Measurements from ENCODE around the gene GFAP.

GFAP gene

DNA sequence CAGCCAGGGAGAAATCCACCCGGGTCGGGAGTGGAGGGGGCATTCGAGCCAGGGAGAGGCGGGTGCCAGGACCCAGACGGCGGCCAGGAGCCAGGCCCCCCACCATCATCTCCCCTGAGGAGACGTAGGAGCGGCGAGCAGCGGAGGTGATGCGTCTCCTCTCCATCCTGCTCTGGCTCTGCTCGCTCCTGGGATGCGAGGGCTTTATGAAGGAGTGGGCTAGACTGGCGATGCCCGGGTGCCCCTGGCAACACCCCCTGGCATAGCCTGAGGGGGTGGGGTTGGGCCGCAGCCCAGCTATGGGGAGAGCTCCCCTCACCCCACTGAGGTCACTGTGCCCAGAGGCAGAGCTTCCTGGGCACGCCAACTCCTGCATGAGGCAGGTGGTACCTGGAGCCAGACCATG lies at the start of gene GFAP:
TSS of gene GFAP (minus strand) at position 180 of the 406 bp plus-strand sequence. CDS start at position 166, 14 bp downstream.
- no peak for DNase-seq (ENCODE audit: low read depth)
- TF ChIP-seq, protein P1, sequence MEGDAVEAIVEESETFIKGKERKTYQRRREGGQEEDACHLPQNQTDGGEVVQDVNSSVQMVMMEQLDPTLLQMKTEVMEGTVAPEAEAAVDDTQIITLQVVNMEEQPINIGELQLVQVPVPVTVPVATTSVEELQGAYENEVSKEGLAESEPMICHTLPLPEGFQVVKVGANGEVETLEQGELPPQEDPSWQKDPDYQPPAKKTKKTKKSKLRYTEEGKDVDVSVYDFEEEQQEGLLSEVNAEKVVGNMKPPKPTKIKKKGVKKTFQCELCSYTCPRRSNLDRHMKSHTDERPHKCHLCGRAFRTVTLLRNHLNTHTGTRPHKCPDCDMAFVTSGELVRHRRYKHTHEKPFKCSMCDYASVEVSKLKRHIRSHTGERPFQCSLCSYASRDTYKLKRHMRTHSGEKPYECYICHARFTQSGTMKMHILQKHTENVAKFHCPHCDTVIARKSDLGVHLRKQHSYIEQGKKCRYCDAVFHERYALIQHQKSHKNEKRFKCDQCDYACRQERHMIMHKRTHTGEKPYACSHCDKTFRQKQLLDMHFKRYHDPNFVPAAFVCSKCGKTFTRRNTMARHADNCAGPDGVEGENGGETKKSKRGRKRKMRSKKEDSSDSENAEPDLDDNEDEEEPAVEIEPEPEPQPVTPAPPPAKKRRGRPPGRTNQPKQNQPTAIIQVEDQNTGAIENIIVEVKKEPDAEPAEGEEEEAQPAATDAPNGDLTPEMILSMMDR (IDR thresholded peaks at IDR 0.05; ENCODE audit: insufficient read depth, low read depth, low read length, missing control alignments): no peak
- no peak within 1 kb of the TSS for H3K4me3 ChIP-seq (ENCODE audit: low read length)

DNA sequence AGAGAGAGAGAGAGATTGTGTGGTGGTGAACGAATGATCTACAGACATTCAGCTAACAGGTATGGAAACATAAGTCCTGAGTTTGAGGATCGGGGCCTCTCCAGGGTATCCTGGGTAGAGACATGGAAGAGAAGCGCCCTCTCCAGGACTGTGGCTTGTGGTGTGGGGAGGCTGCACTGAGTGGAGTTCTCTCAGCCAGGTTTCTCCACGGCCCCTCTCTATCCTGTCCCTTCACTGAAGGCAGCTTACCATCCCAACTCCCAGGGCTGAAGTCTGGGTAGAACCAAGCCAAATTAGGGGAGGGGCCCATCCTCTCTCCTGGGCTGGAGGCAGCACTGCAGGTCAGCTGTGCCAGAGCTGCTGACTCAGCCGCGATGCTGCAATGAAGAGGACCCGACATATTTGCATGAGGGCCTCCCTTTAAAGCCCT lies 46.6 kb upstream of the GFAP start:
- no peak for DNase-seq (ENCODE audit: low read depth)
- TF ChIP-seq, protein P1 (IDR thresholded peaks at IDR 0.05; ENCODE audit: insufficient read depth, low read depth, low read length, missing control alignments): no peak
- H3K4me3 ChIP-seq (ENCODE audit: low read length): no peak overlapping the region

DNA sequence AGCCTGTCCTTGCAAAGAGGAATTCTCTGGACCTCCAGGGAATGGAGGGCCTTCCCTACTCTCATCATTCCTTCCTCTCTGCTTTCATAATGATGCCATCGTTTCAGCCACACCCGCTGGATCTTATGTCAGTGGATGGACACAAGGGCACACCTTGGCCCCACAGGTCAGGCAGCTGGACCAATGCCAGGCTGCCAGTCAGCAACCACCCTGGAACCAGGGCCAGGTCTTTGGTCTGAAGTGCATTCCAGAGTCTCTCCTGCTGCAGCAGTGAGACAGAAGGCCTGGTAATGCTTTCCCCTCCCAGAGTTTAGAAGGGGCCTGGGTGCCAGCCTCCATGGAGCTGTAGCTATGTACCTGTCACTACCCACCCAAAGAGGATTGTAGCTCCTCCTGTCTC lies 45.4 kb upstream of the GFAP start:
- H3K4me3 ChIP-seq (ENCODE audit: low read length): no peak overlapping the region
- no peak for DNase-seq (ENCODE audit: low read depth)
- TF ChIP-seq, protein P1 (IDR thresholded peaks at IDR 0.05; ENCODE audit: insufficient read depth, low read depth, low read length, missing control alignments): no peak

DNA sequence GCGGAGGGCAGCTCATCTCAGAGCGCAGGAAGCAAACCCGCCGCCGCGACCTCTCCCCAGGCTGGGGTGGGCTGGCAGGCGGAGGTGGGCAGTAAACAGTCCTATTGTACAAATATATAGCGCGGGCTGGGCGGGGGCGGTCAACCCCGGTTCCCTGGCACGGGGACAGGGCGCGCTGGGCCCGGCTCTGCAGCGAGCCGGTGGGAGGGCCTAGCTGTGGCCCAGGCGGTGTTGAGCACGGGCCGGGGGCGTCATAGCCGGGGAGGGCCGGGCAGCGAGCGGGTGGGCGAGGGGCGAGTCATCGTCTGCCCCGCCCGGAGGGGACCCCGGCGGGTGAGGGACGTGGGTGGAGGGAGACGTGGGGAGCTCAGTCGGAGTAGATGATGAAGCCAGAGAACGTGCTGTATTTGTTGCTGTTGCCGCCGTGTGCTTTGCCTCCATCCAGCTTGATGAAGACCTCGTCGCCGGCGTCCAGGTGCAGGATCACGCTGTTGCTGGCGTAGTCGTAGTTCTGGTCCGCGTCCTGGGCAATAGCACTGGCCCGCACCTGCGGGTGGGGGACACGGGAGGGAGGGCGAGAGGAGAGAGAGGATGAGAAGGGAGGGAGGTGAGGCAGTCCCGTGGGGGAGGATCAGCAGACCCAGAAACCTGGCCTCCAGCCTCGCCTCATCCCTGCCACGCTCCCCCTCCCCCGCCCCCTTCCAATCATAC lies 44.7 kb upstream of the GFAP start:
- DNase-seq (ENCODE audit: low read depth): no peak
- TF ChIP-seq, protein P1 (IDR thresholded peaks at IDR 0.05; ENCODE audit: insufficient read depth, low read depth, low read length, missing control alignments): no peak
- no peak overlapping the region for H3K4me3 ChIP-seq (ENCODE audit: low read length)

DNA sequence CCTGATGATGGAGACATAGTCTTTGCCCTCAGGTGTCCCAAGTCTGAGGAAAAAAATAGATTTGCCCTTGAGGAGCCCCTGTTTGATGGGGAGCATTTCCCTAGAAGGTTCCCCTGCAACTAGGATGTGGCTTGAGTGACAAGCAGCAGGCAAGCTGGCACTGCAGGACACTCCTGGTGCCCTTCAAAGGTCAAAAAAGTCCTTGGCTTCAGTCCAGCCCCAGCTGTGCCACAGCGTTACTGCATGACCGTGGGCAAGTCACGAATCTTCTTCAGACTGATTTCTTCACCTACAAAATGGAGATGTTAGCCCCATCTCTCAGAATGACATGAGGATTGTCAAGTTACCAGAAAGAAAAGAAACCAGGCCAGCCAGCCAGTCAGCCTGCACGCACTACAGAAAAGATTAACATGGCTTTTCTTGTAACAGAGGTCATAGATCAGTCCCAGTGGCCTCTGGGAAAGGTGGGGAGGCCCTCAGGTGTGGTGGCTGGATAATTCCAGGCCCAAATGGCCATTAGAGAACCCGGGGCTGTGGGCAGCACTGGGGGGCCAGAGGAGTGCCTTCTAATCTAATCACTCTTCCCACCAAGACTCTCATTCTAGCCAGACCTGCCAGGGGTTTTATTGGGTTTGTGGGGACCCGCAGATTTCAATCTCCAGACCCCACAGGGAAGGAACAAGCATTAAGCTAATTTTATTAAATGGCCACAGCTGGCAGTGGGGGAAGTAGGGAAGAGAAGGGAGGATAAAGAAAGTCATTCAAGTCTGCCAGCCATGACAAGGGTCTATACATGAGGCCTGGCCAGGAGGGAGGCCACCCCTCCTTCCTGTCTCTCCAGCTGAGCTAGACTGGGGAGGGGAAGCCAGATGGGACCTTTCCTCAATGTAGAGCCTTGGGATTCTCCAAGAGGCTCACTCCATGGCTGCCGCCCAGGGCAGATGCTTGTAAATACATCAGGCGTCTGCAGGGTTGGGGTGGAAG lies 42.0 kb upstream of the GFAP start:
- no peak for DNase-seq (ENCODE audit: low read depth)
- no peak overlapping the region for H3K4me3 ChIP-seq (ENCODE audit: low read length)
- TF ChIP-seq, protein P1 (IDR thresholded peaks at IDR 0.05; ENCODE audit: insufficient read depth, low read depth, low read length, missing control alignments): no peak

DNA sequence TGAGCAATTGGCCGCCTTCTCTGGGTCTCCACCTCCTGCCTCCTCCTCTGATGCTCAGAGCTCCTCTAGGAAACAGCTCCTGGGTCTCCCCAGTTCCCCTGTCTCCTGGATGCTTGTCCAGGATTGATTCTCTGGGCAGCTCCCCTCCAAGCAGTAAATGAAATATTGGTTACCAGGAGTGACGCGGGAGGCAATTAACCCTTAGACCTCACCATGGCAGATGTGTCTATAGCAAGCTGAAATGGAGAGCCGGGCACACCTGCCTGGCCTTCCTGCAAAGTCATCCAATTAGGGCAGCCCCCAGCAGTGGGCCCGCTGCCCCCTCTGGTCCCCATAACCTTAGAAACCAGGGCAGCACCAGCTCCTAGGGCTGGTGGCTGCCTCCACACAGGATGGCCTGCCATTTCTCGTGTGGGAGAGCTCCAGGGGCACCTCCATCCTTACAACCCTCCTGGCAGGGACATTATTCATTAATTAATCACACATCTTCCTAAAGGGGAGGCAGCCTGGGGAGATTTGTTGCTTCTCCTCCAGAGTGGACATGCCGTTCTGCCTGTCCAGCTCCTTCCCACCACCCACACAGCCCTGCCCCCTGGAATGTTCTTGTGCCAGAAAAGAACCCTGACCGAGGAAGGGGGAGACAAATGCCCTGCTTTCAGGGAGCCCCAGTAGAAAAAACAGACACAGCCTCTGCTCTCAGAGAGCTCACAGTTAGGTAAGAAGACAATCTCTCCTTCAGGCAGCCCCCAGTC lies 40.5 kb upstream of the GFAP start:
- DNase-seq (ENCODE audit: low read depth): no peak
- no peak overlapping the region for H3K4me3 ChIP-seq (ENCODE audit: low read length)
- TF ChIP-seq, protein P1 (IDR thresholded peaks at IDR 0.05; ENCODE audit: insufficient read depth, low read depth, low read length, missing control alignments): no peak

All from epithelial cell of esophagus (primary cell).